H1 (cell line): ENCODE measurements around the gene UVSSA. TPM values are rescaled to one million over a fixed set of nuclear protein-coding genes. Genes with fewer than 3 reads are reported as not detected.

Source experiments
- ASH2L ChIP-seq: fragments of 200-600, 300-600 bp; sonication (generic); IDR thresholded peaks from one replicate; pipeline ENCODE4 v1.7.1; 2017; ENCODE audit warnings: low read length
- CHD1 ChIP-seq: IDR thresholded peaks from 2 replicates; pipeline ENCODE4 v1.6.1; 2012; ENCODE audit warnings: low read depth, low read length, improper control_type of control experiment
- CHD7 ChIP-seq: fragments of 300-600 bp; sonication (generic); IDR thresholded peaks from 2 replicates; pipeline ENCODE4 v1.7.1; 2012; ENCODE audit warnings: low read length, moderate library complexity, mild to moderate bottlenecking, inconsistent platforms; ENCODE audit not compliant: insufficient replicate concordance
- EGR1 ChIP-seq: IDR thresholded peaks from 2 replicates; pipeline ENCODE4 v1.6.1; 2011; ENCODE audit warnings: low read depth, low read length, borderline replicate concordance
- KDM1A ChIP-seq: fragments of 200-600, 300-600 bp; sonication (generic); IDR thresholded peaks from 2 replicates; pipeline ENCODE4 v1.7.1; 2016; ENCODE audit warnings: mild to moderate bottlenecking, low read length, borderline replicate concordance
- NANOG ChIP-seq: IDR thresholded peaks from 2 replicates; pipeline ENCODE4 v1.6.1; 2011; ENCODE audit warnings: low read length, low read depth, mild to moderate bottlenecking, inconsistent platforms; ENCODE audit not compliant: insufficient read depth, poor library complexity, severe bottlenecking
- RXRA ChIP-seq: IDR thresholded peaks from 2 replicates; pipeline ENCODE4 v1.6.1; 2011; ENCODE audit warnings: low read depth, mild to moderate bottlenecking, low read length, moderate library complexity; ENCODE audit not compliant: insufficient read depth
- SIN3A ChIP-seq, 2 experiments: IDR thresholded peaks in 1 of 2; conservative IDR thresholded peaks in 1 of 2; 2 replicates each; pipeline ENCODE4 v1.6.1; 2011 to 2012; ENCODE audit warnings: low read length in 2 of 2, improper control_type of control experiment in 1 of 2, low read depth in 1 of 2, mild to moderate bottlenecking in 1 of 2
- SP2 ChIP-seq: IDR thresholded peaks from 2 replicates; pipeline ENCODE4 v1.6.1; 2012; ENCODE audit warnings: mild to moderate bottlenecking, low read length, inconsistent platforms
- SRF ChIP-seq: IDR thresholded peaks from 2 replicates; pipeline ENCODE4 v1.6.1; 2011; ENCODE audit warnings: mild to moderate bottlenecking, low read depth, low read length, moderate library complexity
- TAF1 ChIP-seq: IDR thresholded peaks from 2 replicates; pipeline ENCODE4 v1.6.1; 2011; ENCODE audit warnings: mild to moderate bottlenecking, low read depth, low read length
- TCF12 ChIP-seq: IDR thresholded peaks from 2 replicates; pipeline ENCODE4 v1.6.1; 2011; ENCODE audit warnings: low read depth, mild to moderate bottlenecking, low read length
- polyA plus RNA-seq, 7 experiments: library from polyadenylated mRNA; depleted of rRNA in 3 of 7; stranded (reverse) in 5 of 7; unstranded in 2 of 7; fragments of >200 nt in 5 of 7; fragments of 200-250 nt in 2 of 7; gene quantifications; 1 replicate in 5 of 7; 2 replicates in 1 of 7; 4 replicates in 1 of 7; pipeline versions ENCODE4 v1.2.1 to v1.2.3, GENCODE V29; 2011 to 2013; ENCODE audit warnings: missing spikeins in 2 of 7, mixed read lengths in 2 of 7
- total RNA-seq: library from RNA; stranded (reverse); fragmentation: NEBNext Ultra II Directional; extraction: Animal tissue kit (Norgen Biotek cat#: 25700); gene quantifications from 2 replicates; pipeline ENCODE4 v1.2.1, GENCODE V29; 2021

Gene UVSSA
- total and polyA plus RNA-seq, 2 of the 8 experiments (the other 6 are each of a cell fraction or from before 2014, with no cell fraction given), result 14.5 to 19.4 TPM

GRCh38 chr4:1355378-1355777, 8.4 kb downstream of the UVSSA start (continued):
- TF ChIP-seq CHD7 (no peak), TAF1 (no peak), ASH2L (no peak), EGR1 (no peak), KDM1A (no peak), NANOG (no peak), TCF12 (no peak), SP2 (no peak), CHD1 (no peak), SRF (no peak), SIN3A (conservative IDR thresholded peaks at IDR 0.05 in 1 of 2, IDR thresholded peaks at IDR 0.05 in 1 of 2; ENCODE audit: low read depth in 1 of 2, low read length in 2 of 2) (no peak), RXRA (no peak)
- TF ChIP-seq, all 59 proteins: peak for 0
